SH-SY5Y (cell line): Measurements from ENCODE around the gene SLX4.

Experiments used
- GATA2 ChIP-seq: IDR thresholded peaks from 2 replicates; pipeline ENCODE4 v1.6.1; 2011; ENCODE audit warnings: mild to moderate bottlenecking, low read depth, low read length
- GATA3 ChIP-seq: IDR thresholded peaks from 2 replicates; pipeline ENCODE4 v1.6.1; 2011; ENCODE audit warnings: low read depth, mild to moderate bottlenecking, low read length, moderate library complexity

GRCh38 chr16:3577302-3577752 lies 34.1 kb downstream of the SLX4 start, which contains the start of gene NLRC3:
- TF ChIP-seq GATA3 (no peak), GATA2 (no peak)
